GM18520 (cell line): ENCODE data around the gene ALPI.
"Not testable (repeated sequence)": the region's sequence is repeated elsewhere in the genome, so short reads cannot be mapped to it uniquely, and the experiment has no call there.

Source experiments
- ATAC-seq: cut with Tn5 transposase; IDR thresholded peaks from one replicate; pipeline ENCODE4 v1.9.1; 2021; ENCODE audit not compliant: unreplicated experiment

ALPI gene

GRCh38 chr2:232455426-232456255, at the start of gene ALPI:
Gene ALPI, plus strand, starts transcription at chr2:232456153. Its CDS starts 47 bp downstream, at chr2:232456200.
- no peak for ATAC-seq

- no peak for ATAC-seq
Observed at GRCh38 chr2:232406556-232407310, 49.2 kb upstream of the ALPI start, which contains the start of gene ALPG. Gene ALPG, plus strand, starts transcription at chr2:232406844. Its CDS starts 51 bp downstream, at chr2:232406895.

- not testable (repeated sequence) for ATAC-seq
Observed at GRCh38 chr2:232407428-232408150, 48.4 kb upstream of the ALPI start.

GRCh38 chr2:232408269-232408668, 47.7 kb upstream of the ALPI start:
- ATAC-seq: not testable (repeated sequence)

- ATAC-seq: not testable (repeated sequence)
Observed at GRCh38 chr2:232409617-232410016, 46.3 kb upstream of the ALPI start.

GRCh38 chr2:232410238-232410900, 45.6 kb upstream of the ALPI start:
- ATAC-seq: no peak

- ATAC-seq: no peak
Observed at GRCh38 chr2:232411901-232412629, 43.9 kb upstream of the ALPI start.

GRCh38 chr2:232412986-232413385, 43.0 kb upstream of the ALPI start:
- ATAC-seq: no peak

GRCh38 chr2:232415138-232415690, 40.7 kb upstream of the ALPI start:
- no peak for ATAC-seq

- no peak for ATAC-seq
Observed at GRCh38 chr2:232415736-232416520, 40.0 kb upstream of the ALPI start.

GRCh38 chr2:232416521-232417470, 39.2 kb upstream of the ALPI start:
- no peak for ATAC-seq

GRCh38 chr2:232417489-232417888, 38.5 kb upstream of the ALPI start:
- no peak for ATAC-seq

GRCh38 chr2:232418056-232418455, 37.9 kb upstream of the ALPI start:
- ATAC-seq: no peak

GRCh38 chr2:232418466-232419244, 37.3 kb upstream of the ALPI start:
- ATAC-seq: no peak

GRCh38 chr2:232419245-232420072, 36.5 kb upstream of the ALPI start:
- ATAC-seq: no peak

- ATAC-seq: no peak
Observed at GRCh38 chr2:232420073-232420454, 35.9 kb upstream of the ALPI start.
